Testis (tissue), 2 donors: ENCODE measurements around the gene DUSP7.

Experiments used
- CTCF ChIP-seq, 3 experiments: fragments of 450-650 bp in 2 of 3; fragments of 200-600 bp in 1 of 3; sonication (generic) in 1 of 3; IDR thresholded peaks; one replicate each; pipeline ENCODE4 v1.5.1; 2016 to 2019; ENCODE audit warnings: antibody characterized with exemption in 3 of 3, mild to moderate bottlenecking in 2 of 3, moderate library complexity in 1 of 3
- POLR2A ChIP-seq: fragments of 450-650 bp; IDR thresholded peaks from one replicate; pipeline ENCODE4 v1.6.1; 2017; ENCODE audit warnings: antibody characterized with exemption, mild to moderate bottlenecking, moderate library complexity

GRCh38 chr3:52005571-52005986, 50.8 kb downstream of the DUSP7 start:
- TF ChIP-seq CTCF (IDR thresholded peaks at IDR 0.05) (peak in 1 of 3 experiments; percentile 6), POLR2A (no peak)
